ENCODE data around the gene ATP2B3. TPM values are rescaled to one million over a fixed set of nuclear protein-coding genes. Genes with fewer than 3 reads are reported as not detected.

The ATP2B3 gene
- total RNA-seq, 1 donor from 2014 or later, result not detected

DNA sequence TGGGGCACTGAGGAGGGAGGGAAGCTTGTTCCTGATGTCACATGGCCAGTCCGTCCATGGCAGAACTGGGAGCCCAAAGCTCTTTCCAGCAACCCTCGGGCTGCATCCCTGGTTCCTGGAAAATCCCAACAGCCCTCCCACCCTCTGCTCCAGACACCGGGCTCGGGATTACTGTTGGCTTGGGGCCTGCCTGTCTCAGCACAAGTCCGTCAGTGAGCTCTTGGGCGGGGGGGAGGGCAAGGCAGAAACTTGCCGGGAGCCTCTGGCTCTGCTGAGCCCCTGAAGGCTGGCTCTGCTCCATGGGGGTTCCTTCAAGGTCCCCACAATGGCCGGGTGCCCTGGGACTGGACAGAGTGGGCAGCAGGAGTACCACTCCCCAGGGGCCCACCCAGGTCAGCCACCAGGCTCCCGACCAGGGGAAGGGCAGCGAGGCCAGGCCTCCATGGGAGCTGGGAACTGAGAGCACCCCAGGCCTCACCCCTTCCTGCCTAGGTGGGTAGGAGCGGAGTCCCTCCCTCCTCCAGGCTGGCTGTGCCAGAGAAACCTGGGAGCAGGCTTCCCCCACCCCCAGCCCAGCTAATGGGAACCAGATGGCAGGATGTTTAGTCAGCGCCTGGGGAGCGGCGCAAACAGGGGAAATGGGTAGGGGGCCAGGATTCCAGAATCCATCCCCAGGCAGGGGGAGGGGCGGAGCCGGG is 40.6 kb upstream of the ATP2B3 start:
- peak overlapping the region; percentile 76 for H3K27ac ChIP-seq (replicated peaks)

DNA sequence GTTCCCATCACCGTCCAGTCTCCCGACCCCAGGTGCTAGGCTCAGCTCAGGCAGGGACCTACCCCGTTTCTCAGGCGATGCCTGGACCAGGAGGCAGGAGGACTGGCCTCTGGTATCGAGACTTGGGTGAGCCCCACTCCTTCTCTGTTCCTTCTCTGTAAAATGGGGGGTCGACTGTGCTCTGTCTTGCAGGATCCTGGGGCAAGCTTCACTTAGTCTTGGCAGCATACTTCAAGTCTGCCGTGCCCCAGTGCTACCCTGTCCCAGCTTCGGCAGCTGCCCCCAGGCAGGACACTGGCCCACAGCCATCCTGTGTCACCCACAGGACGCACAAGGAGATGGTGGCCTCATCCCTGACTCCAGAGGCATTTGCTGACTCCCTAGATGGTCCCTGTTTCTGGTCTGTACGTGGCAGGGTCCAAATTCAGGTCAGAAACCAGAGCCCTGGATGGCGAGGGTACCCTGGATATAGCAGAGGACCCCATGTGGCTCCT is 40.0 kb upstream of the ATP2B3 start:
- no peak overlapping the region for H3K4me3 ChIP-seq
- TF ChIP-seq, protein P1, sequence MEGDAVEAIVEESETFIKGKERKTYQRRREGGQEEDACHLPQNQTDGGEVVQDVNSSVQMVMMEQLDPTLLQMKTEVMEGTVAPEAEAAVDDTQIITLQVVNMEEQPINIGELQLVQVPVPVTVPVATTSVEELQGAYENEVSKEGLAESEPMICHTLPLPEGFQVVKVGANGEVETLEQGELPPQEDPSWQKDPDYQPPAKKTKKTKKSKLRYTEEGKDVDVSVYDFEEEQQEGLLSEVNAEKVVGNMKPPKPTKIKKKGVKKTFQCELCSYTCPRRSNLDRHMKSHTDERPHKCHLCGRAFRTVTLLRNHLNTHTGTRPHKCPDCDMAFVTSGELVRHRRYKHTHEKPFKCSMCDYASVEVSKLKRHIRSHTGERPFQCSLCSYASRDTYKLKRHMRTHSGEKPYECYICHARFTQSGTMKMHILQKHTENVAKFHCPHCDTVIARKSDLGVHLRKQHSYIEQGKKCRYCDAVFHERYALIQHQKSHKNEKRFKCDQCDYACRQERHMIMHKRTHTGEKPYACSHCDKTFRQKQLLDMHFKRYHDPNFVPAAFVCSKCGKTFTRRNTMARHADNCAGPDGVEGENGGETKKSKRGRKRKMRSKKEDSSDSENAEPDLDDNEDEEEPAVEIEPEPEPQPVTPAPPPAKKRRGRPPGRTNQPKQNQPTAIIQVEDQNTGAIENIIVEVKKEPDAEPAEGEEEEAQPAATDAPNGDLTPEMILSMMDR (IDR thresholded peaks at IDR 0.05; ENCODE audit: borderline replicate concordance), result no peak
- no peaks in the 10 kb centered on the region for H3K36me3 ChIP-seq
- no peak for DNase-seq
- H3K4me1 ChIP-seq, result peaks cover 25% of the 10 kb centered on the region
- H3K27me3 ChIP-seq (ENCODE audit: low read depth), result no peaks in the 10 kb centered on the region
- intact Hi-C loops (cut with micrococcal nuclease), result no loop called here
- no peaks in the 10 kb centered on the region for H3K9me3 ChIP-seq (replicated peaks)
- peak overlapping the region; percentile 76 for H3K27ac ChIP-seq (replicated peaks)

More for the DNA sequence above, 40.6 kb upstream of the ATP2B3 start:
- intact Hi-C loops (cut with micrococcal nuclease), result no loop called here
- Histone ChIP-seq H3K9me3 (replicated peaks) (no peaks in the 10 kb centered on the region), H3K36me3 (no peaks in the 10 kb centered on the region), H3K4me3 (no peak overlapping the region), H3K27me3 (ENCODE audit: low read depth) (no peaks in the 10 kb centered on the region), H3K4me1 (peaks cover 25% of the 10 kb centered on the region)
- DNase-seq, result peak; percentile 59
- TF ChIP-seq, protein P1 (IDR thresholded peaks at IDR 0.05; ENCODE audit: borderline replicate concordance), result no peak

DNA sequence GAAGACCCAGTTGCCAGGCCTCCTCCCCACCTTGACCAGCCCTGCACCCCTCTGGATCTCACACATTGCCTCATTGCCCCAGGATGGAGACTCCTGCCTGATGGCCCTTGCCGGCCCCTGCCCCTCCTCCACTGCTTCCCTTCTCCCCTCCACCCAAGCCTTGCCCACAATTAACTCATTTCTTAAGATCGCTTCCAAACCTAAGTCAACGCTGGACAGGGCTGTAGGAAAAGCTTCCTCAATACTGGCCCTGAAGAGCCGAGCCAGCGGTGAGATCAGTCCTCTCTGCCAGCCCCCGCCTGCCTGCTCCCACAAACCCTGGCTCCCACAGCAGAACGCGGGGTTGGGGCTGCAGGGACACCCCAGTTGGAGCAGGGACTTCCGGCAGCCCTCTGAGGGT is 39.5 kb upstream of the ATP2B3 start:
- intact Hi-C loops (cut with micrococcal nuclease), result no loop called here
- no peaks in the 10 kb centered on the region for H3K27me3 ChIP-seq (ENCODE audit: low read depth)
- DNase-seq, result no peak

DNA sequence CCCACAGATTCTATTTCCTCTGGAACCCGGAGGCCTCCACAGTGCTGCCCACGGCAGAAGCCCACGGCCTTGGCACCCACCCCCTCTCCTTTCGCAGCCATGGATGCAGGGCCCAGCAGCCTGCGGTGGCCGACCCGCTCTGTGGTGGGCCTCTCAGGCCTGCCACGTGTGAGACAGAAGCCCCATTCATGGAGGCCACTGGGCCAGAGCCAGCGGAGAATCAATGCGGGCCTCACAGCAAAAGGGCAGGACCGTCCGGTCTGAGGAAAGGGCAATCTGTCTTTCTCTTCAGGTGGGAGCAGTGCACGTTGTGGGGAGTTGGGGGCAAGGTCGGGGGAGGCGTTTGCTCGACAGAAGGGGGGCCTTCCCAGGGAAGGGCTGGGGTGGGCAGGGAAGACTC is 38.7 kb upstream of the ATP2B3 start:
- TF ChIP-seq, protein P1 (IDR thresholded peaks at IDR 0.05; ENCODE audit: borderline replicate concordance), result no peak
- H3K27ac ChIP-seq (replicated peaks), result peak overlapping the region; percentile 76
- no peaks in the 10 kb centered on the region for H3K27me3 ChIP-seq (ENCODE audit: low read depth)
- DNase-seq, result no peak
- H3K4me1 ChIP-seq, result peaks cover 25% of the 10 kb centered on the region
- intact Hi-C loops (cut with micrococcal nuclease), result no loop called here
- H3K4me3 ChIP-seq, result no peak overlapping the region
- no peaks in the 10 kb centered on the region for H3K36me3 ChIP-seq
- H3K9me3 ChIP-seq (replicated peaks), result no peaks in the 10 kb centered on the region

More for the DNA sequence above, 39.5 kb upstream of the ATP2B3 start:
- Histone ChIP-seq H3K9me3 (replicated peaks) (no peaks in the 10 kb centered on the region), H3K4me3 (no peak overlapping the region), H3K27ac (replicated peaks) (peak overlapping the region; percentile 76), H3K36me3 (no peaks in the 10 kb centered on the region), H3K4me1 (peaks cover 25% of the 10 kb centered on the region)
- TF ChIP-seq, protein P1 (IDR thresholded peaks at IDR 0.05; ENCODE audit: borderline replicate concordance), result no peak

DNA sequence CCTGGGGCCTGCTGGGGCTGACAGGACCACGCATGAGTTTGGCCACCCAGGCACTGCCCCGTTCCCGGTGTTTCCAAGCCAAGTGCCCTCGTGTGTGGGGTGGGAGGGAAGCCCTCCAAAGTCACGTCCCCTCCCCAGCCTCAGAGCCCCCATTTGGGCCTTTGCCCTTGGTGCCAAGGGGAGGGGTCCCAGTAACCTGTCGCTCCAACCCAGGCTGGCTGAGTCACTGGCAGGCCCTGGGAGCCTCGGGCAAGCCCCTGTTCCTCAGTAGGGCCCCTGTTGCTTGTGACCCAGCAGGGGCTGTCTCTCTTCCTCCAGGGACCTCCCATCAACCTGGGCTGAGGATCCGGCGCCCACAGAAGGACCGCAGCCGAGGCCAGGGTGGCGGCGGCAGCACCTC is 36.4 kb upstream of the ATP2B3 start:
- Histone ChIP-seq H3K9me3 (replicated peaks) (no peaks in the 10 kb centered on the region), H3K36me3 (no peaks in the 10 kb centered on the region), H3K27ac (replicated peaks) (no peak overlapping the region), H3K4me3 (no peak overlapping the region), H3K4me1 (peaks cover 12% of the 10 kb centered on the region), H3K27me3 (ENCODE audit: low read depth) (no peaks in the 10 kb centered on the region)
- intact Hi-C loops (cut with micrococcal nuclease), result no loop called here
- DNase-seq, result no peak
- TF ChIP-seq, protein P1 (IDR thresholded peaks at IDR 0.05; ENCODE audit: borderline replicate concordance), result no peak
